HCT116 (cell line): ENCODE measurements around the gene PNLDC1. TPM values are rescaled to one million over a fixed set of nuclear protein-coding genes. Genes with fewer than 3 reads are reported as not detected.

Experiments
- ATAC-seq: fragments of 200-7000 bp; cut with Tn5 transposase; 2 replicates; pipeline ENCODE4 v1.9.1; 2020; ENCODE audit warnings: mild to moderate bottlenecking, moderate library complexity
- BruUV-seq: library from RNA; stranded (reverse); fragments of 400-500 nt; replicated peaks from 2 replicates; lab custom pipeline; 2021; lab: Mats Ljungman, UMichigan
- CTCF ChIA-PET: fragments of 300-600 bp; sonication (Branson Sonifier 250); formaldehyde crosslinking; loops from one replicate; lab custom pipeline; 2021; ENCODE audit warnings: antibody characterized with exemption; lab: Charles Lee
- POLR2A ChIA-PET: fragments of 300-600, 350-600 bp; sonication (Branson Sonifier 250); formaldehyde crosslinking; loops from one replicate; lab custom pipeline; 2021; ENCODE audit warnings: antibody characterized with exemption; lab: Charles Lee
- RAD21 ChIA-PET, 2 experiments: fragments of 300-600 bp; sonication (Branson Sonifier 250); formaldehyde crosslinking; loops; one replicate each; lab custom pipeline; 2023; ENCODE audit warnings: low total read pairs in 2 of 2; ENCODE audit not compliant: uncharacterized antibody in 2 of 2, unreplicated experiment in 2 of 2, low non-redundant PET in 1 of 2; lab: Charles Lee
- DNase-seq: peaks from one replicate; pipeline ENCODE4 v3.0.0-alpha.2; 2010; ENCODE audit warnings: low read depth, low spot score
- H2AFZ ChIP-seq: fragments of 200-600 bp; shearing (Covaris generic), sonication (generic); 2 replicates; pipeline ENCODE4 v1.6.1; 2017; ENCODE audit warnings: low read depth, mixed run types, mixed read lengths, antibody characterized with exemption, low read length; ENCODE audit not compliant: poor library complexity, severe bottlenecking
- H3K27ac ChIP-seq: 2 replicates; pipeline ENCODE4 v1.5.1; 2012; ENCODE audit warnings: low read depth, low read length
- H3K27me3 ChIP-seq: fragments of 200-600 bp; sonication (generic); 2 replicates; pipeline ENCODE4 v1.6.1; 2016; ENCODE audit warnings: mixed run types, low read length, mixed read lengths; ENCODE audit not compliant: insufficient read depth
- H3K36me3 ChIP-seq, 2 experiments: fragments of 200-500 bp in 1 of 2; fragments of 200-600 bp in 1 of 2; sonication (Bioruptor generic) in 1 of 2; sonication (generic) in 1 of 2; 2 replicates each; pipeline versions ENCODE4 v1.5.1 to v1.6.1; 2014 to 2016; ENCODE audit warnings: low read length in 2 of 2, inconsistent platforms in 1 of 2, mixed read lengths in 1 of 2, mixed run types in 1 of 2; ENCODE audit not compliant: insufficient read depth in 2 of 2, control insufficient read depth in 1 of 2
- H3K4me1 ChIP-seq, 2 experiments: fragments of 200-600 bp in 1 of 2; sonication (generic) in 1 of 2; 2 replicates each; pipeline versions ENCODE4 v1.5.1 to v1.6.1; 2012 to 2017; ENCODE audit warnings: low read length in 2 of 2, inconsistent platforms in 1 of 2, mild to moderate bottlenecking in 1 of 2, mixed read lengths in 1 of 2, mixed run types in 1 of 2, moderate library complexity in 1 of 2; ENCODE audit not compliant: insufficient read depth in 2 of 2, control insufficient read depth in 1 of 2
- H3K4me2 ChIP-seq: fragments of 200-600 bp; sonication (generic); 2 replicates; pipeline ENCODE4 v1.6.1; 2017; ENCODE audit warnings: mixed run types, low read length, mixed read lengths
- H3K4me3 ChIP-seq, 2 experiments: fragments of 200-600 bp in 1 of 2; sonication (generic) in 1 of 2; replicated peaks in 1 of 2; 2 replicates each; pipeline ENCODE4 v1.5.1; 2011 to 2016; ENCODE audit warnings: low read length in 2 of 2, control low read depth in 1 of 2, low read depth in 1 of 2, mild to moderate bottlenecking in 1 of 2, mixed read lengths in 1 of 2, mixed run types in 1 of 2
- H3K79me2 ChIP-seq: fragments of 200-600 bp; sonication (generic); 2 replicates; pipeline ENCODE4 v1.6.1; 2017; ENCODE audit warnings: mild to moderate bottlenecking, mixed run types, low read length, moderate library complexity, mixed read lengths; ENCODE audit not compliant: insufficient read depth
- H3K9ac ChIP-seq: fragments of 200-600 bp; sonication (generic); 2 replicates; pipeline ENCODE4 v1.6.1; 2016; ENCODE audit warnings: low read length, mixed read lengths
- H3K9me2 ChIP-seq: fragments of 200-600 bp; sonication (generic), shearing (Covaris generic); 2 replicates; pipeline ENCODE4 v1.6.1; 2017; ENCODE audit warnings: mixed run types, mild to moderate bottlenecking, moderate library complexity; ENCODE audit not compliant: insufficient read depth
- H3K9me3 ChIP-seq, 2 experiments: fragments of 200-500 bp in 1 of 2; fragments of 200-600 bp in 1 of 2; sonication (Bioruptor generic) in 1 of 2; sonication (generic) in 1 of 2; 2 replicates each; pipeline ENCODE4 v1.6.1; 2014 to 2017; ENCODE audit warnings: low read length in 2 of 2, mixed read lengths in 2 of 2, inconsistent platforms in 1 of 2, low read depth in 1 of 2, mild to moderate bottlenecking in 1 of 2, mixed run types in 1 of 2, moderate library complexity in 1 of 2; ENCODE audit not compliant: control insufficient read depth in 1 of 2, insufficient read depth in 1 of 2
- H4K20me1 ChIP-seq: fragments of 200-600 bp; sonication (generic), shearing (Covaris generic); 2 replicates; pipeline ENCODE4 v1.6.1; 2017; ENCODE audit warnings: mixed run types, mild to moderate bottlenecking, moderate library complexity; ENCODE audit not compliant: insufficient read depth
- CBX3 ChIP-seq: IDR thresholded peaks from 2 replicates; pipeline ENCODE4 v1.6.1; 2012; ENCODE audit warnings: low read depth
- ELF1 ChIP-seq: IDR thresholded peaks from 2 replicates; pipeline ENCODE4 v1.6.1; 2012; ENCODE audit warnings: low read depth, borderline replicate concordance
- EZH2 ChIP-seq: fragments of 200-600 bp; sonication (generic); IDR thresholded peaks from 2 replicates; pipeline ENCODE4 v1.6.1; 2017; ENCODE audit warnings: antibody characterized with exemption, mixed run types
- JUND ChIP-seq: IDR thresholded peaks from 2 replicates; pipeline ENCODE4 v1.6.1; 2012
- POLR2AphosphoS5 ChIP-seq: IDR thresholded peaks from 2 replicates; pipeline ENCODE4 v1.6.1; 2011; ENCODE audit warnings: mild to moderate bottlenecking, low read depth, low read length, moderate library complexity
- RAD21 ChIP-seq: IDR thresholded peaks from 2 replicates; pipeline ENCODE4 v1.6.1; 2012; ENCODE audit warnings: low read depth, mild to moderate bottlenecking
- SIN3A ChIP-seq: IDR thresholded peaks from 2 replicates; pipeline ENCODE4 v1.6.1; 2012; ENCODE audit warnings: low read depth
- SRF ChIP-seq: IDR thresholded peaks from 2 replicates; pipeline ENCODE4 v1.6.1; 2012; ENCODE audit warnings: low read depth
- TCF7L2 ChIP-seq: IDR thresholded peaks from 2 replicates; pipeline ENCODE4 v1.7.0; 2011; ENCODE audit warnings: borderline replicate concordance, inconsistent platforms; ENCODE audit not compliant: insufficient read depth, insufficient read length; ENCODE audit errors: extremely low read depth
- ZNF274 ChIP-seq: fragments of 200-500 bp; sonication (Bioruptor generic); IDR thresholded peaks from 2 replicates; pipeline ENCODE4 v1.6.1; 2014; ENCODE audit warnings: mild to moderate bottlenecking, low read depth, low read length, inconsistent platforms
- intact Hi-C: fragments of 100-400 bp; cut with micrococcal nuclease; formaldehyde crosslinking; loops from 2 replicates; pipeline ENCODE4 v1.10.0; 2022
- total RNA-seq: library from RNA; stranded (reverse); gene quantifications from one replicate; pipeline ENCODE4 v1.2.1, GENCODE V29; 2021; ENCODE audit not compliant: unreplicated experiment
- TF ChIP-seq, protein P1 (sequence below): IDR thresholded peaks from 2 replicates; pipeline ENCODE4 v1.6.1; 2012; ENCODE audit warnings: low read depth
- TF ChIP-seq, protein P2 (sequence below): IDR thresholded peaks from 2 replicates; pipeline ENCODE4 v1.6.1; 2012
- TF ChIP-seq, protein P3 (sequence below): IDR thresholded peaks from 2 replicates; pipeline ENCODE4 v1.6.1; 2012

Gene PNLDC1
- total RNA-seq, 1 experiment from 2014 or later = 0.37 TPM

- intact Hi-C loops = no loop called here
These were observed 7.2 kb downstream of the PNLDC1 start for GRCh38 chr6:159807150-159807858.

DNA sequence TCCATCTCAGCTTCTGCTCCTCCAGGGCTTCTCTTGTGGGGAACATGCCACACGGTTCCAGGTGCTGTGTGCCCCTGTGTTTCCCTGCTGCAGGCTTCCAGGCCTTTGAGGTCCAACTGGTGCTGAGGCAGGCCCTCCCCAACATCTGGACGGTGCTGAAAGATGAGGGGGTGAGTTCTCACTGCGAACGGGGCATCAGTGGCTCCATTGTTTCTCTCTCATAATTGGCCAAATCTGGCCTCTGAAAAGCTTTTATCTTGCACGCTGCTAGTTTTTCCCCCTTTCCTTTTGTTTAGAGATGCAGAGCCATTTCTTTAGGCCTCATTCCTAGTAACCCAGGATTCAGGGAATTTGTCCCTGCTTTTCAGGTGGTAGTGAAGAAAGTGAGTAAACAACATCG lies 8.6 kb downstream of the PNLDC1 start:
- Histone ChIP-seq H3K9ac (no peak overlapping the region), H3K4me1 (no peaks in the 10 kb centered on the region), H3K9me2 (no peaks in the 10 kb centered on the region), H3K4me3 (no peak overlapping the region), H3K36me3 (no peaks in the 10 kb centered on the region), H3K79me2 (no peaks in the 10 kb centered on the region), H3K27me3 (no peaks in the 10 kb centered on the region), H3K27ac (no peak overlapping the region), H2AFZ (no peak overlapping the region), H4K20me1 (no peaks in the 10 kb centered on the region), H3K9me3 (no peaks in the 10 kb centered on the region), H3K4me2 (no peak overlapping the region)
- intact Hi-C loops = no loop called here
- ChIA-PET RAD21 (no interaction called here), CTCF (no interaction called here), POLR2A (no interaction called here)
- DNase-seq (no peak), ATAC-seq (no peak)
- TF ChIP-seq RAD21 (no peak), CBX3 (no peak), SRF (no peak), JUND (no peak), SIN3A (no peak), ELF1 (no peak), TCF7L2 (no peak), POLR2AphosphoS5 (no peak), ZNF274 (no peak)
- TF ChIP-seq, protein P1, sequence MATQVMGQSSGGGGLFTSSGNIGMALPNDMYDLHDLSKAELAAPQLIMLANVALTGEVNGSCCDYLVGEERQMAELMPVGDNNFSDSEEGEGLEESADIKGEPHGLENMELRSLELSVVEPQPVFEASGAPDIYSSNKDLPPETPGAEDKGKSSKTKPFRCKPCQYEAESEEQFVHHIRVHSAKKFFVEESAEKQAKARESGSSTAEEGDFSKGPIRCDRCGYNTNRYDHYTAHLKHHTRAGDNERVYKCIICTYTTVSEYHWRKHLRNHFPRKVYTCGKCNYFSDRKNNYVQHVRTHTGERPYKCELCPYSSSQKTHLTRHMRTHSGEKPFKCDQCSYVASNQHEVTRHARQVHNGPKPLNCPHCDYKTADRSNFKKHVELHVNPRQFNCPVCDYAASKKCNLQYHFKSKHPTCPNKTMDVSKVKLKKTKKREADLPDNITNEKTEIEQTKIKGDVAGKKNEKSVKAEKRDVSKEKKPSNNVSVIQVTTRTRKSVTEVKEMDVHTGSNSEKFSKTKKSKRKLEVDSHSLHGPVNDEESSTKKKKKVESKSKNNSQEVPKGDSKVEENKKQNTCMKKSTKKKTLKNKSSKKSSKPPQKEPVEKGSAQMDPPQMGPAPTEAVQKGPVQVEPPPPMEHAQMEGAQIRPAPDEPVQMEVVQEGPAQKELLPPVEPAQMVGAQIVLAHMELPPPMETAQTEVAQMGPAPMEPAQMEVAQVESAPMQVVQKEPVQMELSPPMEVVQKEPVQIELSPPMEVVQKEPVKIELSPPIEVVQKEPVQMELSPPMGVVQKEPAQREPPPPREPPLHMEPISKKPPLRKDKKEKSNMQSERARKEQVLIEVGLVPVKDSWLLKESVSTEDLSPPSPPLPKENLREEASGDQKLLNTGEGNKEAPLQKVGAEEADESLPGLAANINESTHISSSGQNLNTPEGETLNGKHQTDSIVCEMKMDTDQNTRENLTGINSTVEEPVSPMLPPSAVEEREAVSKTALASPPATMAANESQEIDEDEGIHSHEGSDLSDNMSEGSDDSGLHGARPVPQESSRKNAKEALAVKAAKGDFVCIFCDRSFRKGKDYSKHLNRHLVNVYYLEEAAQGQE = no peak
- TF ChIP-seq, protein P2, sequence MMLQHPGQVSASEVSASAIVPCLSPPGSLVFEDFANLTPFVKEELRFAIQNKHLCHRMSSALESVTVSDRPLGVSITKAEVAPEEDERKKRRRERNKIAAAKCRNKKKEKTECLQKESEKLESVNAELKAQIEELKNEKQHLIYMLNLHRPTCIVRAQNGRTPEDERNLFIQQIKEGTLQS = no peak
- TF ChIP-seq, protein P3, sequence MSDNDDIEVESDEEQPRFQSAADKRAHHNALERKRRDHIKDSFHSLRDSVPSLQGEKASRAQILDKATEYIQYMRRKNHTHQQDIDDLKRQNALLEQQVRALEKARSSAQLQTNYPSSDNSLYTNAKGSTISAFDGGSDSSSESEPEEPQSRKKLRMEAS = no peak
- no TSS peak for BruUV-seq

More at GRCh38 chr6:159807150-159807858, 7.2 kb downstream of the PNLDC1 start:
- no TSS peak for BruUV-seq
- Histone ChIP-seq H3K4me3 (no peak overlapping the region), H3K9me2 (no peaks in the 10 kb centered on the region), H3K4me2 (no peak overlapping the region), H3K79me2 (no peaks in the 10 kb centered on the region), H3K27me3 (no peaks in the 10 kb centered on the region), H3K4me1 (no peaks in the 10 kb centered on the region), H3K27ac (no peak overlapping the region), H3K9ac (no peak overlapping the region), H4K20me1 (no peaks in the 10 kb centered on the region), H3K36me3 (no peaks in the 10 kb centered on the region), H2AFZ (no peak overlapping the region), H3K9me3 (no peaks in the 10 kb centered on the region)
- ATAC-seq (no peak), DNase-seq (no peak)
- ChIA-PET RAD21 (no interaction called here), CTCF (no interaction called here), POLR2A (no interaction called here)
- TF ChIP-seq EZH2 = no peak
